K562 (cell line): ENCODE measurements around the gene SLC1A3. TPM values are rescaled to one million over a fixed set of nuclear protein-coding genes. Genes with fewer than 3 reads are reported as not detected.

Experiments used
- ATAC-seq: fragments of 200-7000 bp; cut with Tn5 transposase; 3 replicates; pipeline ENCODE4 v1.9.1; 2020; ENCODE audit warnings: moderate library complexity
- BruUV-seq: library from RNA; stranded (reverse); fragments of 400-500 nt; replicated peaks from 2 replicates; lab custom pipeline; 2021; lab: Mats Ljungman, UMichigan
- CTCF ChIA-PET: fragments of 300-600 bp; formaldehyde crosslinking; extraction: SDS; loops from one replicate; lab custom pipeline; 2021; ENCODE audit warnings: low intra/inter-chr PET ratio; lab: Yijun Ruan, JAX
- POLR2A ChIA-PET: fragments of 300-600, 350-650 bp; sonication (Branson Sonifier 250); formaldehyde crosslinking; extraction: SDS; loops from one replicate; lab custom pipeline; 2021; ENCODE audit warnings: antibody characterized with exemption, inconsistent platforms; lab: Yijun Ruan, JAX
- DNase-seq, 4 experiments: peaks; one replicate each; pipeline versions ENCODE4 v3.0.0 to v3.0.0-alpha.2; 2011 to 2018; ENCODE audit warnings: low spot score in 3 of 4, mixed read lengths in 3 of 4; ENCODE audit errors: extremely low read depth in 1 of 4
- FAIRE-seq: peaks from 2 replicates; lab custom pipeline; 2011; peaks lifted over from hg19 to GRCh38; lab: Jason Lieb, UNC
- H2AFZ ChIP-seq: 2 replicates; pipeline ENCODE4 v1.6.0; 2011; ENCODE audit warnings: low read depth, low read length, control low read depth, inconsistent platforms
- H3K27ac ChIP-seq: fragments of 200-600 bp; 3 replicates; pipeline ENCODE4 v1.8.0; 2011; ENCODE audit warnings: low read depth, mild to moderate bottlenecking, control low read depth, inconsistent platforms, low read length, moderate library complexity, mixed read lengths; ENCODE audit errors: extremely low read depth
- H3K27me3 ChIP-seq, 2 experiments: fragments of 300-600 bp in 1 of 2; 2 replicates in 1 of 2; 3 replicates in 1 of 2; pipeline versions ENCODE4 v1.6.0 to v1.8.0; 2011; ENCODE audit warnings: inconsistent platforms in 2 of 2, low read length in 2 of 2, mild to moderate bottlenecking in 1 of 2, mixed read lengths in 1 of 2, moderate library complexity in 1 of 2; ENCODE audit not compliant: control insufficient read depth in 2 of 2, insufficient read depth in 2 of 2
- H3K36me3 ChIP-seq: fragments of 300-600 bp; 3 replicates; pipeline ENCODE4 v1.8.0; 2011; ENCODE audit warnings: mild to moderate bottlenecking, low read length, inconsistent platforms; ENCODE audit not compliant: control insufficient read depth, insufficient read depth
- H3K4me1 ChIP-seq, 2 experiments: fragments of 200-600 bp in 1 of 2; replicated peaks in 1 of 2; 2 replicates in 1 of 2; 3 replicates in 1 of 2; pipeline versions ENCODE4 v1.5.1 to v1.8.0; 2011; ENCODE audit warnings: inconsistent platforms in 2 of 2, low read length in 2 of 2, mild to moderate bottlenecking in 1 of 2, mixed read lengths in 1 of 2, moderate library complexity in 1 of 2; ENCODE audit not compliant: control insufficient read depth in 2 of 2, insufficient read depth in 2 of 2
- H3K4me2 ChIP-seq: 2 replicates; pipeline ENCODE4 v1.6.1; 2011; ENCODE audit warnings: low read length, control low read depth, inconsistent platforms, mixed read lengths; ENCODE audit not compliant: insufficient read depth
- H3K4me3 ChIP-seq: fragments of 200-600 bp; sonication (generic), shearing (Covaris generic); 2 replicates; pipeline ENCODE4 v1.5.1; 2016; ENCODE audit warnings: control low read depth, inconsistent platforms
- H3K79me2 ChIP-seq: fragments of 200-600 bp; 3 replicates; pipeline ENCODE4 v1.8.0; 2011; ENCODE audit warnings: low read length, inconsistent platforms; ENCODE audit not compliant: control insufficient read depth, insufficient read depth
- H3K9ac ChIP-seq, 2 experiments: 2 replicates each; pipeline versions ENCODE4 v1.6.0 to v1.6.1; 2011; ENCODE audit warnings: low read depth in 2 of 2, low read length in 2 of 2, control low read depth in 1 of 2, inconsistent platforms in 1 of 2, mild to moderate bottlenecking in 1 of 2, mixed read lengths in 1 of 2; ENCODE audit not compliant: insufficient read depth in 1 of 2
- H3K9me1 ChIP-seq: one replicate; pipeline ENCODE4 v1.6.0; 2011; ENCODE audit warnings: inconsistent platforms, mild to moderate bottlenecking, low read length, moderate library complexity; ENCODE audit not compliant: control insufficient read depth, insufficient read depth
- H3K9me3 ChIP-seq: replicated peaks from 2 replicates; pipeline ENCODE4 v1.5.1; 2011; ENCODE audit warnings: low read depth, low read length, inconsistent platforms; ENCODE audit not compliant: control insufficient read depth, insufficient read depth
- H4K20me1 ChIP-seq: replicated peaks from 2 replicates; pipeline ENCODE4 v1.6.1; 2011; ENCODE audit warnings: low read length, inconsistent platforms, mixed read lengths; ENCODE audit not compliant: control insufficient read depth, insufficient read depth
- IRF9 ChIP-seq: fragments of 450-650 bp; IDR thresholded peaks from 2 replicates; pipeline ENCODE4 v1.6.1; 2016; ENCODE audit warnings: missing biosample characterization, missing genetic modification characterization
- MGA ChIP-seq: fragments of 450-650 bp; IDR thresholded peaks from 2 replicates; pipeline ENCODE4 v1.6.1; 2016; ENCODE audit warnings: mild to moderate bottlenecking, moderate library complexity
- WGBS: fragments of 100-300 bp; shearing (Covaris generic); methylation state at CpG from one replicate; pipeline ENCODE4 v1.1.6; 2016; ENCODE audit warnings: low coverage, mixed read lengths; ENCODE audit not compliant: insufficient coverage; ENCODE audit errors: missing lambda C conversion rate; 5-methylcytosine and 5-hydroxymethylcytosine counted together
- in situ Hi-C: fragments of 300-500 bp; cut with MboI; formaldehyde crosslinking; loops from 4 replicates; pipeline ENCODE4 v1.15.0; 2018; ENCODE audit warnings: inconsistent platforms, mixed read lengths
- intact Hi-C: fragments of 100-400 bp; cut with micrococcal nuclease; formaldehyde crosslinking; loops from 2 replicates; pipeline ENCODE4 v1.14.2; 2022
- polyA plus RNA-seq, 8 experiments: library from polyadenylated mRNA; depleted of rRNA in 4 of 8; stranded (reverse) in 5 of 8; unstranded in 3 of 8; fragments of >200 nt; fragmentation: Nextera tagmentation in 2 of 8; fragmentation: Illumina TruSeq in 1 of 8; extraction: Ambion mirVana in 2 of 8; extraction: Trizol in 1 of 8; gene quantifications; 2 replicates each; pipeline versions ENCODE4 v1.2.1 to v1.2.3, GENCODE V29; 2011 to 2014; ENCODE audit warnings: inconsistent platforms in 1 of 8, missing spikeins in 1 of 8
- total RNA-seq, 7 experiments: library from RNA; depleted of rRNA in 6 of 7; stranded (reverse); fragments of >200 nt in 6 of 7; fragmentation: Illumina TruSeq in 2 of 7; extraction: Trizol in 2 of 7; gene quantifications; 2 replicates each; pipeline versions ENCODE4 v1.2.1 to v1.2.3, GENCODE V29; 2011 to 2021; ENCODE audit warnings: low replicate concordance in 1 of 7

The SLC1A3 gene
- total and polyA plus RNA-seq, 9 of the 15 experiments (the other 6 are each of a cell fraction or from before 2014, with no cell fraction given) = 0.13 TPM; not detected in 8

GRCh38 chr5:36631620-36632362 is 25.4 kb downstream of the SLC1A3 start:
- Histone ChIP-seq H3K36me3 (no peaks in the 10 kb centered on the region), H3K9me3 (no peaks in the 10 kb centered on the region), H4K20me1 (no peaks in the 10 kb centered on the region), H3K79me2 (no peaks in the 10 kb centered on the region), H3K27me3 (peaks cover 1 to 5% of the 10 kb centered on the region in 2 experiments; a peak in 4 of 5 replicates), H3K4me2 (no peak overlapping the region), H3K27ac (no peak overlapping the region), H3K9ac (no peak overlapping the region), H2AFZ (no peak overlapping the region), H3K9me1 (no peaks in the 10 kb centered on the region), H3K4me3 (no peak overlapping the region), H3K4me1 (no peaks in the 10 kb centered on the region)
- FAIRE-seq = no peak
- in situ Hi-C loops (no loop called here), intact Hi-C loops (no loop called here)
- no peak for TF ChIP-seq IRF9 (tag)
- BruUV-seq = no TSS peak
- no peak for DNase-seq
- 0% methylated on average over 5 of the region's 5 CpGs for WGBS
- ATAC-seq = no peak
- POLR2A ChIA-PET = no interaction called here
- CTCF ChIA-PET = no interaction called here

GRCh38 chr5:36632363-36632664 is 25.9 kb downstream of the SLC1A3 start:
- intact Hi-C loops = no loop called here
- no peak for DNase-seq
- Histone ChIP-seq H3K4me2 (no peak overlapping the region), H3K9ac (no peak overlapping the region), H3K36me3 (no peaks in the 10 kb centered on the region), H3K27ac (no peak overlapping the region), H4K20me1 (no peaks in the 10 kb centered on the region), H2AFZ (no peak overlapping the region), H3K4me3 (no peak overlapping the region), H3K9me1 (no peaks in the 10 kb centered on the region), H3K4me1 (no peaks in the 10 kb centered on the region), H3K9me3 (no peaks in the 10 kb centered on the region), H3K27me3 (peaks cover 5% of the 10 kb centered on the region in 2 experiments; a peak in 4 of 5 replicates), H3K79me2 (no peaks in the 10 kb centered on the region)
- FAIRE-seq = no peak
- ATAC-seq = no peak
- POLR2A ChIA-PET = no interaction called here
- no TSS peak for BruUV-seq
- CTCF ChIA-PET = no interaction called here
- in situ Hi-C loops = no loop called here
- TF ChIP-seq MGA = no peak
